NCI-H1436 treated with DMSO at 0.1 percent for 48 hours (cell line): Measurements from ENCODE around the gene YKT6.
"Not testable (repeated sequence)": the region's sequence is repeated elsewhere in the genome, so short reads cannot be mapped to it uniquely, and the experiment has no call there.

ENCODE experiments used
- DNase-seq: peaks from one replicate; lab custom pipeline; 2025; lab: John Stamatoyannopoulos, UW

The YKT6 gene

GRCh38 chr7:44172352-44172751 lies 28.4 kb upstream of the YKT6 start:
- no peak for DNase-seq

GRCh38 chr7:44172803-44173424 lies 27.9 kb upstream of the YKT6 start:
- no peak for DNase-seq

GRCh38 chr7:44173911-44174693 lies 26.7 kb upstream of the YKT6 start:
- no peak for DNase-seq

GRCh38 chr7:44174694-44174948 lies 26.2 kb upstream of the YKT6 start:
- not testable (repeated sequence) for DNase-seq

- no peak for DNase-seq
Observed at GRCh38 chr7:44175730-44176129, 25.0 kb upstream of the YKT6 start.

GRCh38 chr7:44176486-44176885 lies 24.3 kb upstream of the YKT6 start:
- no peak for DNase-seq

- no peak for DNase-seq
Observed at GRCh38 chr7:44177570-44178131, 23.1 kb upstream of the YKT6 start.

- DNase-seq: no peak
Observed at GRCh38 chr7:44180631-44181030, 20.1 kb upstream of the YKT6 start.

- no peak for DNase-seq
Observed at GRCh38 chr7:44182827-44183226, 18.0 kb upstream of the YKT6 start.

- DNase-seq: no peak
Observed at GRCh38 chr7:44183386-44183785, 17.4 kb upstream of the YKT6 start.

GRCh38 chr7:44184206-44184872 lies 16.4 kb upstream of the YKT6 start:
- DNase-seq: no peak

GRCh38 chr7:44184873-44185446 lies 15.8 kb upstream of the YKT6 start:
- DNase-seq: no peak

GRCh38 chr7:44185729-44186128 lies 15.0 kb upstream of the YKT6 start:
- DNase-seq: no peak

- no peak for DNase-seq
Observed at GRCh38 chr7:44186736-44187135, 14.0 kb upstream of the YKT6 start.

- DNase-seq: no peak
Observed at GRCh38 chr7:44187636-44188416, 13.0 kb upstream of the YKT6 start.

- no peak for DNase-seq
Observed at GRCh38 chr7:44188480-44189225, 12.1 kb upstream of the YKT6 start.

GRCh38 chr7:44189286-44189992 lies 11.3 kb upstream of the YKT6 start, which contains the start of gene GCK:
Gene GCK (minus strand): TSS chr7:44189439. CDS start chr7:44188953, 486 bp downstream.
- no peak for DNase-seq

GRCh38 chr7:44189993-44190872 lies 10.5 kb upstream of the YKT6 start:
- DNase-seq: no peak

GRCh38 chr7:44191171-44191570 lies 9.6 kb upstream of the YKT6 start:
- DNase-seq: no peak
